Measurements from ENCODE around the gene MSMO1. TPM values are rescaled to one million over a fixed set of nuclear protein-coding genes. Genes with fewer than 3 reads are reported as not detected.

MSMO1 gene
- total and polyA plus RNA-seq, 2 of the 8 experiments (the other 6 are each of a cell fraction or from before 2014, with no cell fraction given): 79.8 to 109 TPM

GRCh38 chr4:165288639-165289422 lies 38.6 kb upstream of the MSMO1 start:
- H4K20me1 ChIP-seq (replicated peaks in 1 of 2; ENCODE audit: control insufficient read depth in 1 of 2, insufficient read depth in 2 of 2, low read length in 2 of 2): no peaks in the 10 kb centered on the region
- no peak overlapping the region for H2BK120ac ChIP-seq (replicated peaks; ENCODE audit: low read depth, low read length)
- H3K4me2 ChIP-seq (ENCODE audit: insufficient read depth in 1 of 2, low read depth in 2 of 2, low read length in 2 of 2): no peak overlapping the region
- FAIRE-seq (no peak), DNase-seq (ENCODE audit: low read depth in 1 of 2, low spot score in 2 of 2) (no peak)
- no peak overlapping the region for H3K9ac ChIP-seq (replicated peaks in 1 of 4; ENCODE audit: extremely low read depth in 1 of 4, low read depth in 3 of 4, low read length in 3 of 4)
- H2BK20ac ChIP-seq (ENCODE audit: low read length): no peak overlapping the region
- H3K14ac ChIP-seq (ENCODE audit: insufficient read length): no peak overlapping the region
- no peak overlapping the region for H4K8ac ChIP-seq (ENCODE audit: extremely low read depth, insufficient read depth, low read length)
- H4K5ac ChIP-seq (ENCODE audit: insufficient read length, low read depth, low read length): no peak overlapping the region
- H3K36me3 ChIP-seq (ENCODE audit: control insufficient read depth in 2 of 4, insufficient read depth in 4 of 4, low read length in 3 of 4): no peaks in the 10 kb centered on the region
- no peak overlapping the region for H3K56ac ChIP-seq (replicated peaks; ENCODE audit: insufficient read length, low read depth, low read length)
- peaks cover 0 to 3% of the 10 kb centered on the region in 2 experiments; a peak in 2 of 4 replicates for H3K9me3 ChIP-seq (ENCODE audit: insufficient read depth in 2 of 2, low read depth in 1 of 2, low read length in 1 of 2)
- no peak overlapping the region for H2AFZ ChIP-seq (ENCODE audit: low read length)
- no peak overlapping the region for H4K91ac ChIP-seq (replicated peaks; ENCODE audit: insufficient read length, low read length)
- no peak overlapping the region for H2BK15ac ChIP-seq (ENCODE audit: low read length)
- H3K4me1 ChIP-seq (replicated peaks in 1 of 4; ENCODE audit: control insufficient read depth in 3 of 4, insufficient read depth in 4 of 4, low read length in 3 of 4): no peaks in the 10 kb centered on the region
- H3K4me3 ChIP-seq (ENCODE audit: extremely low read depth in 1 of 4, insufficient read depth in 2 of 4, low read depth in 3 of 4, low read length in 4 of 4): no peak overlapping the region
- H2BK12ac ChIP-seq (ENCODE audit: low read depth, low read length): no peak overlapping the region
- H3K79me1 ChIP-seq (ENCODE audit: low read depth, low read length): no peaks in the 10 kb centered on the region
- CTCF ChIA-PET (ENCODE audit: partially characterized antibody): interaction anchor here (0.6 kb wide), 1 partner anchor 47 kb away, joined by 3 read pairs; no protein-coding TSS in a partner anchor
- no peak overlapping the region for H3K23ac ChIP-seq (ENCODE audit: insufficient read length)
- POLR2A ChIA-PET (ENCODE audit: partially characterized antibody): no interaction called here
- no peak overlapping the region for H3K4ac ChIP-seq (replicated peaks; ENCODE audit: insufficient read length, low read depth, low read length)
- H3K27ac ChIP-seq (ENCODE audit: low read depth, low read length): no peak overlapping the region
- no peak overlapping the region for H2AK5ac ChIP-seq (ENCODE audit: low read depth, low read length)
- H3K18ac ChIP-seq (ENCODE audit: extremely low read depth, low read length): no peak overlapping the region
- H3K79me2 ChIP-seq (ENCODE audit: control insufficient read depth in 1 of 2, insufficient read depth in 2 of 2, low read length in 2 of 2): no peaks in the 10 kb centered on the region; a peak in 1 of 4 replicates
- no peaks in the 10 kb centered on the region for H3K27me3 ChIP-seq (replicated peaks in 1 of 4; ENCODE audit: control insufficient read depth in 3 of 4, extremely low read depth in 1 of 4, insufficient read depth in 3 of 4, low read length in 3 of 4)
- H2BK5ac ChIP-seq (ENCODE audit: low read depth, low read length): no peak overlapping the region
- no peaks in the 10 kb centered on the region for H3K23me2 ChIP-seq (ENCODE audit: low read depth, low read length)
- TF ChIP-seq CTCF (IDR thresholded peaks at IDR 0.05; ENCODE audit: control extremely low read depth in 1 of 3, insufficient read depth in 1 of 3, low read depth in 1 of 3, low read length in 3 of 3): no peak
- no peak for TF ChIP-seq SUZ12 (IDR thresholded peaks at IDR 0.05; ENCODE audit: low read length)
- TF ChIP-seq BRCA1 (IDR thresholded peaks at IDR 0.05; ENCODE audit: low read depth, low read length): no peak
- no peak for TF ChIP-seq CEBPB (IDR thresholded peaks at IDR 0.05; ENCODE audit: low read depth, low read length)
- TF ChIP-seq ASH2L (IDR thresholded peaks at IDR 0.05; ENCODE audit: low read length): no peak
- no peak for TF ChIP-seq HDAC2 (IDR thresholded peaks at IDR 0.05; ENCODE audit: borderline replicate concordance in 1 of 2, low read depth in 2 of 2, low read length in 2 of 2)
- no peak for TF ChIP-seq RFX5 (IDR thresholded peaks at IDR 0.05; ENCODE audit: borderline replicate concordance, low read depth, low read length)
- TF ChIP-seq CREB1 (IDR thresholded peaks at IDR 0.05): no peak
- TF ChIP-seq ATF2 (IDR thresholded peaks at IDR 0.05; ENCODE audit: low read length): no peak
